ENCODE results near the gene RND3. TPM values are rescaled to one million over a fixed set of nuclear protein-coding genes. Genes with fewer than 3 reads are reported as not detected.

RND3 gene
- total RNA-seq, 1 donor from 2014 or later: 59.1 TPM

- H3K4me3 ChIP-seq (ENCODE audit: low read depth, low read length): no peak overlapping the region
- DNase-seq (ENCODE audit: low read depth): no peak
- TF ChIP-seq CTCF (conservative IDR thresholded peaks at IDR 0.05; ENCODE audit: low read depth, low read length): no peak
These were observed 5.4 kb downstream of the RND3 start for GRCh38 chr2:150482111-150482510.

GRCh38 chr2:150480971-150481830 is 6.3 kb downstream of the RND3 start:
- TF ChIP-seq CTCF (conservative IDR thresholded peaks at IDR 0.05; ENCODE audit: low read depth, low read length): no peak
- no peak overlapping the region for H3K4me3 ChIP-seq (ENCODE audit: low read depth, low read length)
- no peak for DNase-seq (ENCODE audit: low read depth)

- H3K4me3 ChIP-seq (ENCODE audit: low read depth, low read length): no peak overlapping the region
- no peak for TF ChIP-seq CTCF (conservative IDR thresholded peaks at IDR 0.05; ENCODE audit: low read depth, low read length)
- no peak for DNase-seq (ENCODE audit: low read depth)
These were observed 7.2 kb downstream of the RND3 start for GRCh38 chr2:150480241-150480640.

GRCh38 chr2:150479075-150479915 is 8.2 kb downstream of the RND3 start:
- DNase-seq (ENCODE audit: low read depth): no peak
- H3K4me3 ChIP-seq (ENCODE audit: low read depth, low read length): no peak overlapping the region
- no peak for TF ChIP-seq CTCF (conservative IDR thresholded peaks at IDR 0.05; ENCODE audit: low read depth, low read length)

GRCh38 chr2:150478200-150478974 is 9.1 kb downstream of the RND3 start:
- DNase-seq (ENCODE audit: low read depth): no peak
- no peak for TF ChIP-seq CTCF (conservative IDR thresholded peaks at IDR 0.05; ENCODE audit: low read depth, low read length)
- H3K4me3 ChIP-seq (ENCODE audit: low read depth, low read length): peak overlapping the region; percentile 10

GRCh38 chr2:150477347-150477746 is 10.1 kb downstream of the RND3 start:
- no peak for TF ChIP-seq CTCF (conservative IDR thresholded peaks at IDR 0.05; ENCODE audit: low read depth, low read length)
- peak overlapping the region; percentile 1 for H3K4me3 ChIP-seq (ENCODE audit: low read depth, low read length)

More at GRCh38 chr2:150477347-150477746, 10.1 kb downstream of the RND3 start:
- no peak for DNase-seq (ENCODE audit: low read depth)
